Erythroblast (primary cell): Measurements from ENCODE around the gene TMBIM1.

ENCODE experiments used
- GATA1 ChIP-seq: IDR thresholded peaks from 2 replicates; pipeline ENCODE4 v1.6.1; 2011; ENCODE audit warnings: low read depth, mild to moderate bottlenecking, control low read depth, low read length, moderate library complexity
- POLR2A ChIP-seq: IDR thresholded peaks from 2 replicates; pipeline ENCODE4 v1.6.1; 2011; ENCODE audit warnings: mild to moderate bottlenecking, low read length

DNA sequence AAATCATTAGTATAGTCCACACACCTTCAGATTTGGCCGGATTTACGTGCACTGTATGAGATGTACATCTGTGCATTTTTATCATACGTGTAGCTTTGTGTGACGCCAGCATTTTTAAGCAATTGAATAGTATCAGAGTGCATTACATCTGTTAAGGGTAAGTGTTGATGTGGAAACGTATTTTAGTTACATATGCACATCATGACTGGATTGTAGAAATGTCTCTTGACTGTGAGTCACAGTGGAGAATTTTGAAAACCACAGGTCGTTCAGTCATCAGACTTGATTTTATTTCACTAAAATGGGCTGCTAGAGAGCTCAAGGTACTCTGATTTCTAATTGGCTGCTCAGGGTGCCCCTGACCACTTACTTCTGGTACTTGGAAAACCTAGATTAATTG lies 36.9 kb downstream of the TMBIM1 start:
- TF ChIP-seq POLR2A, result no peak
- no peak for TF ChIP-seq GATA1
